Measurements from ENCODE around the gene TMPRSS3. TPM values are rescaled to one million over a fixed set of nuclear protein-coding genes. Genes with fewer than 3 reads are reported as not detected.
A peak's percentile ranks its signal among the peaks of the same experiment; 100 is the strongest.

TMPRSS3 gene
- total RNA-seq, 1 experiment from 2014 or later = 4.3 TPM

DNA sequence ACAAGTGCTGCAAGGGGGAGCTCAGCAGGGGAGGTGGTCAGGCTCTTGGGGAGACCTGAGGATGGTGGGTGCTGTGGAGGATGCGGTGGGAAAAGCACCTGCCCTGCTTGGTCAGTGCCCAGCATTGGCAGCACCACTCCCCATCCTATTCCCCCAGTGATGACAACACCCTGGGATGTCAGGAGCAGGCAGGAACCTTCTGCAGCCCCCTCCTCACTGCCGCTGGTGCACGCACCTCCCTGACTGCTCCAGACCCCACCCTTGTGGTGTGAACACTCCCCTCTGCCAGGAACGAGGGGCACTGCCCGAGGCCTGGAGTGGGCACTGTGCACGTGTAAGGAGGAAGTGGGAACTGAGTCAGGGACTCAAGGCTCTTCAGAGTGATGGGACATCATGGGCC is 12.5 kb downstream of the TMPRSS3 start:
- intact Hi-C loops (cut with micrococcal nuclease; ENCODE audit: unreplicated experiment) = loop anchor here (5.0 to 10.0 kb wide), 2 partner anchors 46 to 131 kb away; partner anchors contain the start of gene SLC37A1
- H2AFZ ChIP-seq = no peak overlapping the region
- TF ChIP-seq EZH2 (IDR thresholded peaks at IDR 0.05; ENCODE audit: low read depth) = no peak
- TF ChIP-seq, protein P1, sequence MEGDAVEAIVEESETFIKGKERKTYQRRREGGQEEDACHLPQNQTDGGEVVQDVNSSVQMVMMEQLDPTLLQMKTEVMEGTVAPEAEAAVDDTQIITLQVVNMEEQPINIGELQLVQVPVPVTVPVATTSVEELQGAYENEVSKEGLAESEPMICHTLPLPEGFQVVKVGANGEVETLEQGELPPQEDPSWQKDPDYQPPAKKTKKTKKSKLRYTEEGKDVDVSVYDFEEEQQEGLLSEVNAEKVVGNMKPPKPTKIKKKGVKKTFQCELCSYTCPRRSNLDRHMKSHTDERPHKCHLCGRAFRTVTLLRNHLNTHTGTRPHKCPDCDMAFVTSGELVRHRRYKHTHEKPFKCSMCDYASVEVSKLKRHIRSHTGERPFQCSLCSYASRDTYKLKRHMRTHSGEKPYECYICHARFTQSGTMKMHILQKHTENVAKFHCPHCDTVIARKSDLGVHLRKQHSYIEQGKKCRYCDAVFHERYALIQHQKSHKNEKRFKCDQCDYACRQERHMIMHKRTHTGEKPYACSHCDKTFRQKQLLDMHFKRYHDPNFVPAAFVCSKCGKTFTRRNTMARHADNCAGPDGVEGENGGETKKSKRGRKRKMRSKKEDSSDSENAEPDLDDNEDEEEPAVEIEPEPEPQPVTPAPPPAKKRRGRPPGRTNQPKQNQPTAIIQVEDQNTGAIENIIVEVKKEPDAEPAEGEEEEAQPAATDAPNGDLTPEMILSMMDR (conservative IDR thresholded peaks at IDR 0.05) = no peak
- ChIA-PET CTCF (no interaction called here), POLR2A (ENCODE audit: unreplicated experiment) (no interaction called here)
- H3K27ac ChIP-seq = no peak overlapping the region
- no peaks in the 10 kb centered on the region for H3K4me1 ChIP-seq (replicated peaks; ENCODE audit: insufficient read depth)
- H3F3A ChIP-seq (ENCODE audit: insufficient read depth, low read depth) = no peaks in the 10 kb centered on the region
- H3K9me2 ChIP-seq (ENCODE audit: insufficient read depth) = no peaks in the 10 kb centered on the region
- H3K27me3 ChIP-seq (ENCODE audit: insufficient read depth, low read depth) = no peaks in the 10 kb centered on the region
- no TSS peak for BruUV-seq (replicated peaks)
- no peaks in the 10 kb centered on the region for H3K36me3 ChIP-seq (ENCODE audit: low read depth)
- H3K4me3 ChIP-seq = no peak overlapping the region
- no peak for DNase-seq
- no peaks in the 10 kb centered on the region for H3K9me3 ChIP-seq (ENCODE audit: insufficient read depth, low read depth)
- no peaks in the 10 kb centered on the region for H3K79me2 ChIP-seq (ENCODE audit: low read depth)
- no peak overlapping the region for H3K4me2 ChIP-seq
- no peaks in the 10 kb centered on the region for H4K20me1 ChIP-seq (ENCODE audit: insufficient read depth)

DNA sequence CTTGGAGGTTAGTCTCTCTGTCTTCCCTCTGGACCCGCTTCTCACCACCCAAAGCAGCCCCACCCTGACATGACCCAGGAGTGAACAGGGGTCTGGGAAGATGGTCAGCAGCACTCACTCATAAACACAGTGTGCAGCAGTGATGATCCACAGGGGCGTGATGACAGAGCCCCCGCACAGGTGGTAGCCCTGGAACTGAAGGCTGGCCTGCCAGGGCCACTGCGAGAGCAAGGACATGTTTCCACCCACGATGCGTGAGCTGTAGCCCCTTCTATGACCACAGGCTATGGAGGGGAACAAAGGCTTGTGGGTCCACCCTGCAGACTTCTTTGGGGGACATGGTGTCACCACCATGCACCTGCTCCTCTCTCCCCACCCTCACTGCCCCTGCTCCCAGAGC is 12.9 kb downstream of the TMPRSS3 start:
- no TSS peak for BruUV-seq (replicated peaks)
- H3K27ac ChIP-seq = no peak overlapping the region
- TF ChIP-seq, protein P1 (conservative IDR thresholded peaks at IDR 0.05) = no peak
- no peaks in the 10 kb centered on the region for H3K79me2 ChIP-seq (ENCODE audit: low read depth)
- H3K27me3 ChIP-seq (ENCODE audit: insufficient read depth, low read depth) = no peaks in the 10 kb centered on the region
- no peak overlapping the region for H3K4me3 ChIP-seq
- ChIA-PET POLR2A (ENCODE audit: unreplicated experiment) (no interaction called here), CTCF (no interaction called here)
- intact Hi-C loops (cut with micrococcal nuclease; ENCODE audit: unreplicated experiment) = loop anchor here (5.0 to 10.0 kb wide), 2 partner anchors 46 to 132 kb away; partner anchors contain the start of gene SLC37A1
- no peaks in the 10 kb centered on the region for H3K36me3 ChIP-seq (ENCODE audit: low read depth)
- H3K9me2 ChIP-seq (ENCODE audit: insufficient read depth) = no peaks in the 10 kb centered on the region
- H3F3A ChIP-seq (ENCODE audit: insufficient read depth, low read depth) = no peaks in the 10 kb centered on the region
- H3K4me1 ChIP-seq (replicated peaks; ENCODE audit: insufficient read depth) = no peaks in the 10 kb centered on the region
- H3K4me2 ChIP-seq = no peak overlapping the region
- no peak overlapping the region for H2AFZ ChIP-seq
- H4K20me1 ChIP-seq (ENCODE audit: insufficient read depth) = no peaks in the 10 kb centered on the region
- DNase-seq = no peak
- no peaks in the 10 kb centered on the region for H3K9me3 ChIP-seq (ENCODE audit: insufficient read depth, low read depth)

GRCh38 chr21:42381347-42381984 is 14.4 kb downstream of the TMPRSS3 start:
- no TSS peak for BruUV-seq (replicated peaks)
- Histone ChIP-seq H3K9me3 (ENCODE audit: insufficient read depth, low read depth) (no peaks in the 10 kb centered on the region), H3K9me2 (ENCODE audit: insufficient read depth) (no peaks in the 10 kb centered on the region), H3K4me2 (no peak overlapping the region), H3K4me1 (replicated peaks; ENCODE audit: insufficient read depth) (no peaks in the 10 kb centered on the region), H2AFZ (no peak overlapping the region), H3K4me3 (no peak overlapping the region), H3K36me3 (ENCODE audit: low read depth) (no peaks in the 10 kb centered on the region), H3F3A (ENCODE audit: insufficient read depth, low read depth) (no peaks in the 10 kb centered on the region), H3K27me3 (ENCODE audit: insufficient read depth, low read depth) (no peaks in the 10 kb centered on the region), H3K27ac (no peak overlapping the region), H4K20me1 (ENCODE audit: insufficient read depth) (no peaks in the 10 kb centered on the region), H3K79me2 (ENCODE audit: low read depth) (no peaks in the 10 kb centered on the region)
- intact Hi-C loops (cut with micrococcal nuclease; ENCODE audit: unreplicated experiment) = loop anchor here (1.0 to 10.0 kb wide), 7 partner anchors 44 to 236 kb away; partner anchors contain the start of gene SLC37A1
- DNase-seq = peak; percentile 47 to 59
- ChIA-PET POLR2A (ENCODE audit: unreplicated experiment) (no interaction called here), CTCF (interaction anchor here (0.5 to 0.7 kb wide), 4 partner anchors 15 to 596 kb away, joined by 3 read pairs; no protein-coding TSS in a partner anchor)
- TF ChIP-seq, protein P1 (conservative IDR thresholded peaks at IDR 0.05) = peak; percentile 81
- TF ChIP-seq EZH2 (IDR thresholded peaks at IDR 0.05; ENCODE audit: low read depth) = no peak

All from PC-9 (cell line).